HG03139 (cell line): ENCODE measurements around the gene PHF2.

Source experiments
- ATAC-seq: cut with Tn5 transposase; IDR thresholded peaks from one replicate; pipeline ENCODE4 v1.9.1; 2021; ENCODE audit not compliant: unreplicated experiment

Gene PHF2

DNA sequence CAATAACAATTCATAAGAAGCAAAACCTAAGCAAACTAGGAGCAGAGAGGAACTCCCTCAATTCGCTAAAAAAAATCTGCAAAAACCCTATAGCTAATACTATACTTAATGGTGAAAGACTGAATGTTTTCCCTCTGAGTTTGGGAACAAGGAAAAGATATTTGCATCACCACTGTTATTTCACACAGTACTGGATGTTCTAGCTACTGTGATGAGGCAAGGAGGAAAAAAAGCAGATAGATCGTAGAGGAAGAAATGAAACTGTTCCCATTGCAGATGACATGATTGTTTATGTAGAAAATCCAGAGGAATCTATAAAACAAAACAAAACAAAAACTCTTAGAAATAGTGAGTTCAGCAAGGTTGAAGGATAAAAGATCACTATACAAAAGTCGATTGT, 116.7 kb downstream of the PHF2 start:
- no peak for ATAC-seq

DNA sequence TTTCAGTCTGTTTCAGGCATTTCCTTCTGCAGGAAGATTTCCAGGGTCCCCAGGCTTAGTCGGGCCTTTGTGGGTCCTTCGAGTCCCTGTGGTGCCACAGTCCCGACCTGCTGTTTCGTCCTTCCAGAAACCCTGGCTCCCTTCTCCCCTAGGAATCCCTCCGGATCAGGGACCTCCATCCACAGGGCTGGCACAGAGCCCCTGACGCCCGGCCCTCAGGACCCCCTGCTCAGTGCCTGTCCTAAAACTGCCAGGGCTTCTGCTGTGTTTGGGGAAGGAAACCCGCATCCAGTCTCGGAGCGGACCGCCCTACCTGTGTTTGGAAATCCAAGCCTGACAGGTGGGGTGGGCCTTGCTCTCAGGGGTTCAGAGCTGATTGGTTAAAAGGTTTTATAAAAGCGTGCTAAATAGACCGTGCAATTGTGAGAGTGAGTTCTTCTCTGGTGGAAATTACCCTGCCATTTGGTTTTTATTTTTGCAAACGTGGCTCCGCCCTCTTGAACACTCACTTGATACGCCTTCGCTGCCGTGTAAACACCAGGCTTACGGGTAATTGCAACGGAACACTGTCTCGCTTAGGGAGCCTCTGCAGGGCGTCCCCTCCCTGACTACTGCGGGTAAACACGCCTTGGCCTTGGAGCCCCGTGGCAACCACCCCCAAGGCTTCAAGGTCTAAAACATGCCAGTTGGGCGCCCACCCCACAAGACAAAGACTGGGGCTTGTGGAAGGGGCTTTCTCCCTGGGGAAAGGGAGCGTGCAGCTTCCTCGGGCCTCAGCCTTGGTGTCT, 121.2 kb downstream of the PHF2 start:
- no peak for ATAC-seq

DNA sequence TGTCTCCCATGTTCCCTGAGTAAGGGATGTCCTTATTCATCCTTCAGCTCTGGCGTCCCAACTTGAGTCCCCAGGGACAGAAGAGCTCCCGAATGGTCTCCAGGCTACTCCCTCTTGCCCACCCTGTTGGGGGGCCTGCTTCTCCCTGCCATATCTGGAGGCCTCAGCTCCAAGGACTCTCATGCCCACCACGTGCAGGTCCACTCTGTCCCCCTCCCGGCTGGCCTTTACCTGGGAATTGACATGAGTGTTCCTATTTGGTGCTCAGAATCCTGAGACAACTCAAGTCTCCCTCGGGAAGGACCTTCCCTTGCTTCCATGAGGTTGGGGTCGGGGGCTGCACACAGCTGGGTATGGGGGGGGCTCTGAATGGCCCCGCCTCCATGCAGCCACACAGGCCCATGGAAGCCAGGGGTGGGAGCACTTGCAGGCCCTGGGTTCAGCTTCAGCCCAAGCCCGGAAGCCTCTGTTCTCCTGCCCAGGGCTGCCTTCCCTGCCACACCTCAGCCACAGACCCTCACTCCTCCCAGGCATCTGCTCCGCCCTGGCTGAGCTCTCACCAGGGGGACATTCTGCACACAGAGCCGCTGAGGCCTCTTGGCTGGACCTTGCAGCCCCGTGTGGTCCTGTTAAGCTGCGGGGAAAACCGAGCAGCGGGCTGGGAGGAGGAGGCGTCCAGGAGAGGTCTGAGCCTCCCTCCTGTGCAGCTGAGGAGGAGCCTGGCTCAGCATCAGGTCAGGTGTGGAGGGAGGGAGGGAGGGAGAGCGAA, 121.9 kb downstream of the PHF2 start:
- no peak for ATAC-seq

DNA sequence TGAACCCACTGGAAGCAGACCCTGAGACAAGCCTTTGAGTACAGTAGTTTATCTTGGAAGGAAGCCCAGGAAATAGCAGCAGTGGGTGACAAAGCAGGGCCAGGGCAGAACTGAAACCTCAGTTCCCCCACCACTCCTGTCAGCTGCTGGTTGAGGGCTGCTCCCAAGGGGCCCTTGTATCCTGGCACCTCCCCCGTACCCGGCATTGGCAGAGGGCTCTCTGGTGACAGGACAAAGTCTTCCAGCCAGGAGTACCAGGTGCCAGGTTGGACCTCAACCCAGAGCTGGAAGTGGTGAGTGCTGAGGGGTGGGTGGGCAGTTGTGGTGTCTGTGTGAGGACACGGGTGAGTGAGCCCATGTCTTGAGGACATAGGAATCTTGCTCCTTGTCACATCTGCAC, 123.3 kb downstream of the PHF2 start:
- no peak for ATAC-seq

DNA sequence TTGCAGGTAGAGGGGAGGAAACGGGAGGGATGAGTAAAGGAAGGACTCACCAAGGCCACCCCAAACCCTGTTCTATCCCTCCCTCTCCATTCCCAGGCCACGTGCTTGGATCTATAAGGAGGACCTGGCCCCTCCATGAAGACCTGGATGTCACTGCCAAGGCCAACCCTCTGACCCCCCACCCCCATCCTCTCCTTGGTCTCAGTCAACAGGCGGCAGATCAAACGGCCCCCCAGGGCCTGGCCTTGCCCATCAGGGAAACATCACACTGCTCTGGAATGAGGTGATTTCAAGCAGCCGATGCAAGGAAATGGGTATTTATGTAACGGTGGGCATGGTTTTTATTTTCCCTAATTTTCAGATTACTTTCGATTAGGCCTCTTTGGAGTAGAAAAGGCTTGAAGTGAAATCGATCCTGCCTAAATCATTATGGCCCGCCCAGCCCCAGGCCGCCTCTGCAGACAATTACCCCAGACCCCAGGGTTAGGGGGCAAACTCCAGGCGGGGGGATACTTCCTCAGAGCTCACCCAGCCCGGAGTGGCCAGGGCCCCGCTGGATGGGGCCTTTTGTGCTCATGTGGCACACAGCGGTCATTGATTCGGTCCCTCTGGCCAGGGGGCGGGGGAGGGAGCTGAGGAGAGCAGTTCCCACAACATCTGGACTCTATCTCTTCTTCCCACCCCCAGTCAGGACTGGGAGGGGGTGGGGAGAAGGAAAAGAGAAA, 125.3 kb downstream of the PHF2 start:
- ATAC-seq = no peak

DNA sequence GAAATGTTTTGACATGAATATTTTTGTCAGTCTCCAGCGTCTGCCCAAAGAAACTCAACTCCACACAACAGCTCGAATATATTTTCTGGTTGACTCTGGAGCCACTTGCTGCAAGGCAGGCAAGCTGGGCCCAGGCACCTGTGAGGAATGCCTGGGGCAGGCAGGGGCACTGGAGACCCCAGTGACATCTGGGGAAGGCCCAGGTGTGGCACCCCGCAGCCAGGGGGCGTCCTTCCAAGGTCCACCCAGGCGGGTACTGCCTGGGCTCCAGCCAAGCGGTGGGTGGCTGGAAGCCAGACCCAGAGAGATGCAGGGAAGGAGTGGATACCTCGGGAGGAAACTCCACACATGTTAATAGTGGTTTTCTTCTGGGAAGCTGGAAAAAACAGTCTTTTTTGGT, 125.9 kb downstream of the PHF2 start:
- ATAC-seq = no peak

DNA sequence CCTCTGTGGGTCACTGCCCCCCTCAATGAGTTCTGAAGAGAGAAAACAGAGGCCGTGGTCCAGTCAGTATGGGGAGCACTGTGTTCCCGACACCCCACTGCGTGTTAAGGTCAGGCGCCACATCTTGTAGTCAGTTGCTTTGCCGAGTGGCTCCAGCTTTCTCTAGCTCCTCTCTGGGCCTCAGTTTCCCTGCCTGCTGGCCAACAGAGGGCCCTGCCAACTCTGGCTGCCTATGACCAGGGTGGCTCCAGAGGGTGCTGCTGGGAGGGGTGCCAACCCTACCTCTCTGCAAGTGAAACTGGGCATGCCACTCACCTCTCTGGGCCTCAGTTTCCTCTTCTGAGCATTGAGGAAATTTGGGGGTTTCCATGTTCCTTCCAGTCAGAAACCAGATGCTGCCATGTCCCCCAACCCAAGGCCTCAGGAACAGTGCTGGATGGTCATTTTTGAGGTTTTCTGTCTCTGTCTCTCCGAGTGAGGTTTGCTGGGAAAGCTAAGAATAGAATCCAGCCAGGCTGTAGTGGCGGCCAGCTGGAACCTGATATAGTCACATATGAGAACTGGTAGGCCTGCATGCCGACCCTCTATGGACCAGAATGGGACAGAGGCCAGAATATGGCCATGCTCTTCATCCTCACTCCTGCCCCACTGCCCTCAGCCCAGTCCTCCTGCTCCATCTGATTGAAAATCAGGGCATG, 132.1 kb downstream of the PHF2 start:
- no peak for ATAC-seq

DNA sequence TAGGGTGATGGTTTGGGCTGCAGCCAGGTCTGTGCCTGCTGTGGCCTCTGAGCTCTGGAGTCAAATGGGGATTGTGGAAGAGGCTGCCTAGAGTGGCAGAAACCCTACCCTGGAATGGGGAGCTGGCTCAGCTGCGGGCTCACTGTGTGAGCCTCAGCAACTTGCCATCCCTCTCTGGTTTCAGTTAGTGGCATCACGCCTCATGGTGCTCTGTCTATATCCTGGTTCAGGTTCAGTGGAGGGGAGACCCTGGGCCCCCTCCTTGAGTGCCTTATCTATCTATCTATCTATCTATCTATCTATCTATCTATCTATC, 132.6 kb downstream of the PHF2 start:
- ATAC-seq = no peak

DNA sequence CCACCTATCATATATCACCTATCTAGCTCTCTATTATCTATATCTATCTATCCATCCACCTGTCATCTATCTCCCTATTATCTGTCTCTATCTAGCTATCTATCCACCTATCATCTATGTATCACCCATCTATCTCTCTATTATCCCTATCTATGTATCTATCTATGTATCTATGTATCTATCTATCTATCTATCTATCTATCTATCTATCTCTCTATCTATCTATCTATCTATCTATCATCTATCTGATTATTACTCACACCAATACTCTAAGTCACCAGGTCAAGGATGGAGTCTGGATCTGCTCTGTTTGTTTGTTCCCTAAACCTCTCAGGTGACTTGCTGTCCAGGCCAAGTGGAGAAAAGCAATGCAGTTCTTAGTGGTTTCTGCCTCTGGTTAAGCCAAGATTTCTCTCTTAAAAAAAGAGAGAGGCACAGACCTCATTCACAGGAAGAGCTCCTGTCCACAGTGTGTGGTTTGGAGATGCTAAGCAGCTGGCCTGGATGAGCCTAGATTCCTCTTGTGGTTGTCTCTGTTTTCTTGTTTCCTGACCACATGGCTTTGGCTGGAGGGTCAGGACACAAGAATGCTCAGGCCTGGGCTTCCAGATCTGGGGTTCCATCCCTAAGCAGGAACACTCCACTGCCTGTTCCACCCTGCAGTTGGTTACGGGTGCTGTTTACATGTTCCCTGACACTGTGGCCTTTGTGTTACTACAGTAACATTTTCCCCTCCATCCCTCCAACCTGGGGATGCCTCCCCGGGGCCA, 133.4 kb downstream of the PHF2 start:
- ATAC-seq = no peak

DNA sequence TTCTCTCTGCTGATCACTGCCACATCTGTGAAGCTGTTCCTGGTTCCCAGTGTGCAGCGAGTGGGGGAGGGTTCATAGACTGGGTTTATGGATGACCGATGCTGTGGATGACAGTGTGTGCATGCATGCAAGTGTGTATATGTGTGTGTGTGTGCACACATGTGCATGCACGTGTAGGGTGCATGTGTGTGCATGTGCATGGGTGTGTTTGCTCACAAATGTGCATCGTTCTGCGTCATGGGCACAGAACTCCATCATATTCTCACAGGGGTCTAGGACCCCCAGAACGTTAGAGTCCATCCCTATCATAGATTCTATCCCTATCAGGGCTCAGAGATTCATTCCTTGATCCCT, 134.0 kb downstream of the PHF2 start:
- ATAC-seq = no peak

DNA sequence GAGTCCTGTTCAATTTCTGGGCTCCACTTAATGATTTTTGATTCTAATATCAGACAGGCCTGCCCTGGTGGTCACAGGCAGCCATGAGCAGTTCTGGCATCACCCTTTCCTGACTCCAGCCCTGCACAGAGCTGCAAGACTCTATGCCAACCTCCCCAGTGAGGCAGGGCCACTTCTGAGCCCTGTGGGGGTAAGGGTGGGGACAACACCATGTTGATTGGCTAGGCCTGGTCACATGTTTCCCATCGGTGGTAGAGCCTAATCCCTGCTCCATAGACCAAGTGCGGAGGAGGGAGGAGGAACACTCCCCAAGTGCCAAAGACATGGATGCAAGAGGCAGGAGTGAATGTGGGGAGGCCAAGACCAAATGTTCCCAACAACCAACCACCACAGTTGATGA, 134.6 kb downstream of the PHF2 start:
- no peak for ATAC-seq

DNA sequence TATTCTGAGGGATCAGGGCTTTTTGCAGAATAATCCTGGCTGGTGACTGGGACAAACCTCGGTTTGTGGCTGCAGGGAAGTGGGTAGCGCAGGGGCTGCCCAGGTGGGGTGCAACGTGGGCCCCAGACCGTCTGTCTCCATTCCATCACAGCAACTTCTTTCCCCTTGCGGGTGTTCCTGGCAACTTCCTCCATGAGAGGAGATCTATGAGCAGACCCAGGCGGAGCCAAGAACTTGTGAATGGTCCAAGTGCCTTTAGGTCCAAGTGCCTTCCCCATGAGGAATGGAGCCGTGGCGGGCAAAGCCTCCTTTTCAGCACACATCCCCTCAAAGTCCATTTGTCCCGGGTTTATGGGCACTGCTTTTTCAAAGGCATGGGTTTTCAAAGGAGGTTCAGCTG, 136.5 kb downstream of the PHF2 start:
- no peak for ATAC-seq

DNA sequence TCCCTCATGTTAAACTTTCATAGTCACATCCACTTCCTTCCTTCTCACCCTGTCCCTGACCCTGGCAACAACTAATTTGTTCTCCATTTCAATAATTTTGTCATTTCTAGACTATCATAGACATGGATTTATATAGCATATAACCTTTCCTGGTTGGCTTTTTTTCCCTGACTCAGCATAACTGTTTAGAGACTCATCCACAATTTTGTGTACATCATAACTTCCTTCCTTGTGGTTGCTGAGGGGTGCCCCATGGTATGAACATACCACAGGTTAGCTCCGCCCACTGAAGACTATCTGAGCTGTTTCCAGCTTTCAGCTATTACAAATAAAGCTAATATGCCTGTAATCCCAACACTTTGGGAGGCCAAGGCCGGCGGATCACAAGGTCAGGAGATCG, 137.3 kb downstream of the PHF2 start:
- ATAC-seq = no peak

DNA sequence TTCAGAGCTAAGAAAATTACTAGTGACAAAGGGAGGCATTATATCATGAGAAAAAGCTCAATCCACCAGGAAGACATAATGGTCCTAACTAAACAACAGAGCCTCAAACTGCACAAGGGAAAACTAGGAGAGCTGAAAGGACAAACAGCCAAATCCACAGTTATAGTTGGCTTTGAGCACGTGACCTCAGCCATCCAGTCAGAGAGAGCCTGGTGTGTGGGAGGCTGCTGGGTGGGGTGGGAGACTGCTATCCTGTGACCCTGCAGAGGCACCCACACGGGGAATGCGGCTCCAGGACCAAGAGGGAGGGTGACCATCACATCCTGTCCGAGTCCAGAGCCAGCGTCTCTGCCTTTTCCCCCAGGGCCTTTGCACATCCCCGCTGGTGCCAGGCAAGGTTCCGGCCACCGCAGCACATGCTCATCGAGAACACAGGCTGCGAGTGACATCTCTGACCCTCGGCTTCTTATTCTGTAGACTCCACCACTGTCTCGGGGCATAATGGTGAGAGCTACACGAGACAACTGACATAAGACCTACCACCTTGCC, 145.1 kb downstream of the PHF2 start:
- no peak for ATAC-seq

DNA sequence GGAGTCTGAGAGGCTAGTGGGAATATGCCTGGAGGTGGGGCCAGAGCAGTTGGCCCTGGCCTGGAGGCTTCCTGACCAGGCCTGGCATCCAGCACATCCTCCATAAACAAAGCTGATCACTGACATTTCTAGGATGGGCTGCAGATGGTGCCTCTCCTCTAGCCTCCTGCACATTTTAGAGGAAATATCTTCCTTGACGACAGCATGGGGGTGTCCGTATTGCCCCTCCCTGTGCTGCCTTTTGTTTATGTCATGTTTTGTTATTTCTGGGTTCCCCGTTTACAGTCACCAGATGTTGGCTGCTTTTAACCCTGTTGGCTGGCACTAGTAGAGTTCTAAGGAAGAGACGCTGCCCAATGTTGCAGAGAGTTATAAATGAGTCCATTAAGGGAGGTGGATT, 148.5 kb downstream of the PHF2 start:
- no peak for ATAC-seq

DNA sequence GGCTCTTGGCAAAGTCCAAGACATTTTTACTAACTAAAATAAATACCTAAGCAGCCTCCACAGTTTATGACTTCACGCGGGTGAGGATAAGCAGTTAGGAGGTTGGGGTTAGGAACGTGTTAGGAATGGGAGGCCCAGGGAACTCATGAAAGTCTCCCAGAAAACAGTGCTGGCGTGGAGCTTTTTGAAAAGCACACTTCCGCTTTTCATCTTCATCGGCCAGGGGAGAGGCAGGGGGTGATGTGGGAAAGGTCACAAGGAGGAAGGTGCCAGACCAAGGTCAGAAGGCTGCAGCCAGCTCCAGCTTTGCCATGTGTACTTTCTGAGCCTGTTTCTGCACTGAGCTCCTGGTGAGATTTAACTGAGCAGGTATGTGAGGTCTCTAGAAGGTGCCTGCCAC, 149.0 kb downstream of the PHF2 start:
- no peak for ATAC-seq

DNA sequence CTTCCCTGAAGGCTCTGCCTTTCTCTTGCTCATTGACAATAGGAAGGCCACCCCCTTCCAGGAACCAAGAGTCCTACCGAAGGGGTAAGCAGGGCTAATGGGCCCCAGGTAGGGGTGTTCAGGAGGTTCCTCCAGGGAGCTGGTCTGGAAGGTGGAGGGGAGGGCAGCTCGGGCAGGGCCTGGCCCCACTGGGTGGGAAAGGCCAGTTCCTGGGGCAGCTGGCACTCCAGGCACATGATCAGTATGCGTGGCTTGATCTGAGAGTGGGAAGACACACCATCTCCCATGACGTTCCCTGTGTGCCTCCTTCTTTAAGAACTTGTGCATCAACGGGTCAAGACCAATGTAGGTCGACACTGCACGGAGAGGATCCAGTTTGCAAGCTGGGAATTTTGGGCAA, 149.8 kb downstream of the PHF2 start:
- no peak for ATAC-seq
